ENCODE data around the gene FAM89A. TPM values are rescaled to one million over a fixed set of nuclear protein-coding genes. Genes with fewer than 3 reads are reported as not detected.

The FAM89A gene
- total and polyA plus RNA-seq, 2 of the 8 experiments (the other 6 are each of a cell fraction or from before 2014, with no cell fraction given): 2.1 to 2.2 TPM

DNA sequence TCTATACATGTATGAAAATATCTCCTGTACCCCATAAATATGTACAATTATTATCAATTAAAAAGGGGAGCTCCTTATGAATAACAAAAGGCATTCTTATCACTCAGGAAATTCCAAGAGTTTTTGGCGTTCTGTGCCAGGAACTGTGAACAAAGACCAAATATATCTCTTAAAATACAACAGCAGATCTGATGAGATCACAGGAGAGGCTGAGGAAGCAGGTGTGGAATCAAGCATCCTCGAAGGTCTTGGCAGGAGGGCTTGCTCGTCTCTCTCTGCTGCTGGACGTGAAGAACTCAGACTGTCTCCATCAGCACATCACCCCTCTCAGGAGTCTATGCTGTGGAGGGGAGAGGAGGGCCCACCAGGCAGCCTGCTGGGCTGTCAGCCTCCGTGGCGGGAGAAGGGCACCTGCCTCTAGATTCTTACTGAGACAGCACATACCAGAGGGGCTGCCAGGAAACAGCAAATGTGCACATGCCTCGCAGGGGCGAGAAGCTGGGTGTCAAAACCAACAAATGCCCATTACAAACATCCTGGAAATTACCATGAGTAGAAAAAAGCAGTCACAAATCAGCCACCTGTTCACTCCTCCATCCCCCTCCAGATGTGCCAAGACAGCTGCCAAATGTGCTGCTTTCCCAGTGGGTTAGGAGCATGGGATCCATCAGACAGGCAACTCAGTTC is 30.8 kb upstream of the FAM89A start:
- Histone ChIP-seq H3K4me2 (ENCODE audit: insufficient read depth in 1 of 2, low read depth in 2 of 2, low read length in 2 of 2) (no peak overlapping the region), H4K91ac (replicated peaks; ENCODE audit: insufficient read length, low read length) (no peak overlapping the region), H3K9me3 (ENCODE audit: insufficient read depth in 2 of 2, low read depth in 1 of 2, low read length in 1 of 2) (no peaks in the 10 kb centered on the region), H3K79me2 (ENCODE audit: control insufficient read depth in 1 of 2, insufficient read depth in 2 of 2, low read length in 2 of 2) (no peaks in the 10 kb centered on the region), H2BK120ac (replicated peaks; ENCODE audit: low read depth, low read length) (no peak overlapping the region), H2AFZ (ENCODE audit: low read length) (no peak overlapping the region), H4K8ac (ENCODE audit: extremely low read depth, insufficient read depth, low read length) (no peak overlapping the region; the same call in 1 of the 2 replicates), H4K20me1 (replicated peaks in 1 of 2; ENCODE audit: control insufficient read depth in 1 of 2, insufficient read depth in 2 of 2, low read length in 2 of 2) (no peaks in the 10 kb centered on the region), H2BK20ac (ENCODE audit: low read length) (no peak overlapping the region), H2BK15ac (ENCODE audit: low read length) (no peak overlapping the region), H3K79me1 (ENCODE audit: low read depth, low read length) (no peaks in the 10 kb centered on the region), H3K4me1 (replicated peaks in 1 of 4; ENCODE audit: control insufficient read depth in 3 of 4, insufficient read depth in 4 of 4, low read length in 3 of 4) (peaks cover 0 to 2% (median 0%) of the 10 kb centered on the region in 4 experiments; a peak in 2 of 7 replicates), H3K4ac (replicated peaks; ENCODE audit: insufficient read length, low read depth, low read length) (no peak overlapping the region), H3K23ac (ENCODE audit: insufficient read length) (no peak overlapping the region), H3K14ac (ENCODE audit: insufficient read length) (no peak overlapping the region), H3K36me3 (ENCODE audit: control insufficient read depth in 2 of 4, insufficient read depth in 4 of 4, low read length in 3 of 4) (no peaks in the 10 kb centered on the region), H3K27ac (ENCODE audit: low read depth, low read length) (no peak overlapping the region), H3K9ac (replicated peaks in 1 of 4; ENCODE audit: extremely low read depth in 1 of 4, low read depth in 3 of 4, low read length in 3 of 4) (no peak overlapping the region), H3K56ac (replicated peaks; ENCODE audit: insufficient read length, low read depth, low read length) (no peak overlapping the region), H2BK5ac (ENCODE audit: low read depth, low read length) (no peak overlapping the region), H3K18ac (ENCODE audit: extremely low read depth, low read length) (no peak overlapping the region; the same call in 1 of the 2 replicates), H3K23me2 (ENCODE audit: low read depth, low read length) (no peaks in the 10 kb centered on the region), H4K5ac (ENCODE audit: insufficient read length, low read depth, low read length) (no peak overlapping the region), H2AK5ac (ENCODE audit: low read depth, low read length) (no peak overlapping the region), H2BK12ac (ENCODE audit: low read depth, low read length) (no peak overlapping the region), H3K27me3 (replicated peaks in 1 of 4; ENCODE audit: control insufficient read depth in 3 of 4, extremely low read depth in 1 of 4, insufficient read depth in 3 of 4, low read length in 3 of 4) (no peaks in the 10 kb centered on the region), H3K4me3 (ENCODE audit: extremely low read depth in 1 of 4, insufficient read depth in 2 of 4, low read depth in 3 of 4, low read length in 4 of 4) (no peak overlapping the region)
- CTCF ChIA-PET (ENCODE audit: partially characterized antibody): interaction anchor here (0.6 to 1.0 kb wide), 3 partner anchors 23 to 138 kb away, joined by 3 to 5 read pairs (median 4); no protein-coding TSS in a partner anchor
- TF ChIP-seq CTBP2 (IDR thresholded peaks at IDR 0.05; ENCODE audit: borderline replicate concordance, insufficient read depth, insufficient read length, low read length) (no peak), RXRA (IDR thresholded peaks at IDR 0.05; ENCODE audit: insufficient read depth, low read depth, low read length) (no peak), SAP30 (IDR thresholded peaks at IDR 0.05; ENCODE audit: insufficient read depth, insufficient replicate concordance, low read length) (no peak), TCF12 (IDR thresholded peaks at IDR 0.05; ENCODE audit: low read depth, low read length) (no peak), ZNF274 (IDR thresholded peaks at IDR 0.05; ENCODE audit: borderline replicate concordance, extremely low read depth, low read length) (no peak), KDM5A (IDR thresholded peaks at IDR 0.05; ENCODE audit: low read length) (no peak), CREB1 (IDR thresholded peaks at IDR 0.05) (no peak)
- FAIRE-seq (no peak), DNase-seq (ENCODE audit: low read depth in 1 of 2, low spot score in 2 of 2) (no peak)
- 64% methylated on average over 8 of the region's 8 CpGs; no CpG with 5 or more reads in 1 of the 2 experiments for WGBS, 2 experiments (ENCODE audit: extremely low coverage in 1 of 2, insufficient coverage in 1 of 2, insufficient read length in 1 of 2, insufficient replicate concordance in 2 of 2, low coverage in 1 of 2, low lambda C conversion rate in 2 of 2, missing lambda C conversion rate in 1 of 2)
- POLR2A ChIA-PET (ENCODE audit: partially characterized antibody): no interaction called here
